Small intestine (tissue), 7 donors: Measurements from ENCODE around the gene MED8. TPM values are rescaled to one million over a fixed set of nuclear protein-coding genes. Genes with fewer than 3 reads are reported as not detected.

ENCODE experiments used
- DNase-seq, 2 donors: peaks; one replicate each; pipeline versions ENCODE4 v3.0.0 to v3.0.0-alpha.2; 2013
- FAIRE-seq: peaks from 2 replicates; lab custom pipeline; 2012; peaks lifted over from hg19 to GRCh38; lab: Jason Lieb, UNC
- H3K27ac ChIP-seq, 3 donors: one replicate each; pipeline ENCODE4 v1.5.1; 2013; ENCODE audit warnings: low read length in 2 of 3, mild to moderate bottlenecking in 2 of 3, control low read depth in 1 of 3, inconsistent platforms in 1 of 3, low read depth in 1 of 3, moderate library complexity in 1 of 3
- H3K27me3 ChIP-seq, 3 donors: one replicate each; pipeline ENCODE4 v1.6.1; 2013; ENCODE audit warnings: low read length in 3 of 3, inconsistent platforms in 1 of 3; ENCODE audit not compliant: control insufficient read depth in 3 of 3, insufficient read depth in 3 of 3
- H3K36me3 ChIP-seq, 3 donors: one replicate each; pipeline ENCODE4 v1.6.1; 2013; ENCODE audit warnings: low read length in 3 of 3, inconsistent platforms in 1 of 3, low read depth in 1 of 3, mild to moderate bottlenecking in 1 of 3, moderate library complexity in 1 of 3; ENCODE audit not compliant: control insufficient read depth in 3 of 3, insufficient read depth in 2 of 3
- H3K4me1 ChIP-seq, 3 donors: one replicate each; pipeline ENCODE4 v1.6.1; 2013; ENCODE audit warnings: low read length in 2 of 3, inconsistent platforms in 1 of 3, low read depth in 1 of 3, mild to moderate bottlenecking in 1 of 3, moderate library complexity in 1 of 3; ENCODE audit not compliant: control insufficient read depth in 3 of 3, insufficient read depth in 2 of 3
- H3K4me3 ChIP-seq, 3 donors: one replicate each; pipeline ENCODE4 v1.5.1; 2013; ENCODE audit warnings: low read length in 3 of 3, control low read depth in 1 of 3, inconsistent platforms in 1 of 3, low read depth in 1 of 3, mild to moderate bottlenecking in 1 of 3, moderate library complexity in 1 of 3
- H3K9me3 ChIP-seq, 2 donors: one replicate each; pipeline ENCODE4 v1.6.1; 2013; ENCODE audit warnings: low read depth in 1 of 2, low read length in 1 of 2; ENCODE audit not compliant: control insufficient read depth in 2 of 2, insufficient read depth in 1 of 2
- WGBS, 3 donors: extraction: QIAGEN DNeasy Blood & Tissue Kit; methylation state at CpG; one replicate each; pipeline ENCODE4 v1.1.7; 2013; 5-methylcytosine and 5-hydroxymethylcytosine counted together
- polyA plus RNA-seq, 4 donors: library from polyadenylated mRNA; stranded (reverse) in 3 of 4; unstranded in 1 of 4; fragments of 200-250 nt in 3 of 4; fragments of 120-200 nt in 1 of 4; gene quantifications; one replicate each; pipeline versions ENCODE4 v1.2.1 to v1.2.3, GENCODE V29; 2013
- donor health status: healthy with polysubstance abuse.
- donor health status: control.
- donor health status: control.
- donor health status: Bipolar disorder and iron deficiency.
- donor health status: healthy.

MED8 gene
- polyA plus RNA-seq, 4 donors = 36.5 to 40.3 (median 37.7) TPM

DNA sequence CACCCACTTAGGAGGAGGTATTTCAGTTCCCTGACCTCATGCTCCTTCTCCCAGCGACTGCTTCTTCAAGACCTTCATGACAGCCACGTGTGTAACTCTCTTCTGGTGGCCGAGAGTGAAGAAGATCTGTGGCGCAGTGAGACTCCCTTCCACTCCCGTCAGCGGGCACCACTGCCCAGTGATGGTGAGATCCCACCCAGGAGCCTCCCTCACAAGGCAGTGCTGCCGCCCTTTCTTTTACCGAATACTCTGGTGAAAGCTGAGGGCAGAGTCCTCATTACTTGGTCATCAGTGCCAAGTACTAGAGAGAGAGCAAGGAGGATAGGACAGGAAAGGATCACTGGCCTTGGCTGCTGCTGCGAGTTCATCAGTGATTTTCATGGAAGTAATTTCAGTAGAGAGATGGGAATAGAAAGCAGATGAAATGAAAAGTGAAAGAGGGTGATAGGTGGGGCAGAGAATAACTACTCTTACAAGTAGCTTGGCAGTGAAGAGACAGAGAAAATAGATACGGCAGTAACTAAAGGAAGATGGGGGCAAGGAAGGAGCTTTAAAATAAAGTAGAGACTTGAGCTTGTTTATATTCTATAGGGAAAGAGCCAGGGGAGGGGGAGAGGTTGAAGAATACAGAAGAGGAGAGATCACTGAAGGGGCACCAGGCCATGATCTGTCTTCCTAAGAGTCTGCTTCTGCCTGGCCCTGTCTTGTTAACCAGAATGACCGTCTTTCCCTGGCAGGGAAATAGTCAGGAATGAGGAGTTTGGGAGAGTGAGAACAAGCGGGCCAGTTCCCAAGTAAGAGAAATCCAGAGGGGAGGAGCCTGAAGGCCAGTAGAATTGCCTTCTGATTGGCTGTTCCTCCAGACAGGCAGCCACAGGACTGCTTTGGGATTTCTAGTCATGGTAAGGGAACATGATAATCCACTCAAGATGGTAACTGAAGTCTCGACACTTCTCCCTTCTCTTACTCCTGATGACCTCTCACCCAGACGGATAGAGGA, 45.8 kb upstream of the MED8 start:
- no peak for DNase-seq
- H3K4me3 ChIP-seq = no peak overlapping the region
- H3K27ac ChIP-seq = peak overlapping the region in 2 of 3 donors; percentile 5 to 21
- H3K4me1 ChIP-seq = no peaks in the 10 kb centered on the region
- no peaks in the 10 kb centered on the region for H3K9me3 ChIP-seq
- FAIRE-seq = no peak
- no peaks in the 10 kb centered on the region for H3K27me3 ChIP-seq
- H3K36me3 ChIP-seq = peaks cover 12 to 89% (median 31%) of the 10 kb centered on the region in 3 donors
- WGBS, 3 donors = 71 to 75% (median 74%) methylated on average over 14 of the region's 14 CpGs

DNA sequence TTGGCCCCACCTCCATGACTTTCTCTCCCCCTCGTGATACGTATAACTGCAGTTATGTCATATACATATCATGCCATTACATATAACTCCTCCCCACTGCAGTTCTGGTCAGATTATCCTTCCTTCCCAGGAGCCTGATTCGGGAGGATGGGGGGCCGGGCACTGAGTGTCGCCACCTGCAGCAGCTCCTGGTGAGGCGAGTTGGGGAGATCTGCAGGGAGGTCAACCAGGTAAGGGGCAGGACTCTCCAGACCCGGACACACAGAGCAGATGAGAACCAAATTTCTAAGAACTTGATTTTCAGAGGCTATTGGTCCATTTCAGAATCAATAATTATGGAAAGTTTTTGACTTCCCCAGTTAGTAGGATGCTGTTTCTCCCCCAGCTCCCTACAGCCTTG, 44.7 kb upstream of the MED8 start:
- DNase-seq (no peak), FAIRE-seq (no peak)
- 92 to 95% (median 95%) methylated on average over 7 of the region's 7 CpGs for WGBS, 3 donors

GRCh38 chr1:43432907-43433306, 43.3 kb upstream of the MED8 start:
- Histone ChIP-seq H3K36me3 (peaks cover 18 to 89% (median 33%) of the 10 kb centered on the region in 3 donors), H3K27me3 (no peaks in the 10 kb centered on the region), H3K27ac (no peak overlapping the region), H3K9me3 (no peaks in the 10 kb centered on the region), H3K4me1 (no peaks in the 10 kb centered on the region), H3K4me3 (no peak overlapping the region)
- WGBS, 3 donors = 92 to 97% (median 97%) methylated on average over 5 of the region's 5 CpGs
- no peak for FAIRE-seq
- DNase-seq = no peak

More for the DNA sequence above, 44.7 kb upstream of the MED8 start:
- Histone ChIP-seq H3K9me3 (no peaks in the 10 kb centered on the region), H3K4me1 (no peaks in the 10 kb centered on the region), H3K27ac (no peak overlapping the region), H3K36me3 (peaks cover 16 to 89% (median 29%) of the 10 kb centered on the region in 3 donors), H3K27me3 (no peaks in the 10 kb centered on the region), H3K4me3 (no peak overlapping the region)

GRCh38 chr1:43432171-43432860, 42.7 kb upstream of the MED8 start:
- no peak for FAIRE-seq
- Histone ChIP-seq H3K4me1 (no peaks in the 10 kb centered on the region), H3K9me3 (no peaks in the 10 kb centered on the region), H3K36me3 (peaks cover 21 to 89% (median 34%) of the 10 kb centered on the region in 3 donors), H3K4me3 (no peak overlapping the region), H3K27me3 (no peaks in the 10 kb centered on the region), H3K27ac (no peak overlapping the region)
- no peak for DNase-seq
- WGBS, 3 donors = 90 to 99% (median 95%) methylated on average over 8 to 9 of the region's 9 CpGs

DNA sequence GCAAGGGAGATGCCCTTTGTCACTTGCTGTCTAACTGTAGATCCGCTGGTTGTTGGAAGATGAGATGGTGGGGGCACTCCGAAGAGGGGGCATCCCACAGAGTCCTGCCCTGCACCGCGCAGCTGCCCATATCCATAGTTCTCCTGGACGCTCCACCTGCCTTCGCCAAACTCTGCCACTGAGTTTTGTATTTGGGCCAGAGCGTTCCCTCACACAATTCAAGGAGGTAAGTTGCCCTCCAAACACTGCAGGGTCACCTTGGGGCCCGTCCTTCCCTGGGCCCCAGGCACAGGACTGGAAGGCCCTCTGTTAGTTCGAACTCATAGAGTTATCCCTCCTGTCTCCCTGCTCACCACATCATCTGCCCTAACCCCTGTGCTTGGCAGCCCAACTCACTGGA, 42.1 kb upstream of the MED8 start:
- 95 to 97% (median 96%) methylated on average over 9 of the region's 9 CpGs for WGBS, 3 donors
- H3K4me3 ChIP-seq = no peak overlapping the region
- FAIRE-seq = no peak

DNA sequence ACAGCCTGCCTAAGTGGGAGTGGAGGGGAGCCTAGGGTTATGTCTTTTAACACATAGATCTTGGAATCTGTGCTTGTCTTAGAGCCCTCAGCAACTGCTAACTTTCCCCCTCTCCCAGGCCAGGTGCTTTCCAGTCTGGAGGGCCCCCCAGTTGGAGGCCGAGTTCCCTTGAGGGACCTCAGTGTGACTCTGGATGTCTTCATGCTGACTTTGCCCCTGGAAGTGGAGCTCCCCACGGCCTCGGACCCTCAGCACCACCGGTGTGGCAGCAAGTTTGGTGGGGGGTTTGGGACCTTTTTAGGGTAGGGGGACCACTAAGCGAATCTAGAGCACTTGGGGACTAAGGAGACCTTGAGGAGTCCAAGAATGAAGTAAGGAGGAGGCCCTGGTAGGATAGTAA, 41.2 kb upstream of the MED8 start:
- DNase-seq (no peak), FAIRE-seq (no peak)
- no peaks in the 10 kb centered on the region for H3K27me3 ChIP-seq
- H3K4me3 ChIP-seq = no peak overlapping the region
- H3K27ac ChIP-seq = no peak overlapping the region
- H3K4me1 ChIP-seq = no peaks in the 10 kb centered on the region
- 90 to 96% (median 92%) methylated on average over 5 of the region's 5 CpGs for WGBS, 3 donors
- peaks cover 29 to 95% (median 42%) of the 10 kb centered on the region in 3 donors for H3K36me3 ChIP-seq
- H3K9me3 ChIP-seq = no peaks in the 10 kb centered on the region

More for the DNA sequence above, 42.1 kb upstream of the MED8 start:
- Histone ChIP-seq H3K9me3 (no peaks in the 10 kb centered on the region), H3K27me3 (no peaks in the 10 kb centered on the region), H3K27ac (no peak overlapping the region), H3K36me3 (peaks cover 24 to 89% (median 35%) of the 10 kb centered on the region in 3 donors), H3K4me1 (no peaks in the 10 kb centered on the region)
- no peak for DNase-seq

GRCh38 chr1:43427941-43428340, 38.3 kb upstream of the MED8 start:
- peaks cover 0 to 5% of the 10 kb centered on the region in 2 donors for H3K9me3 ChIP-seq
- H3K4me3 ChIP-seq = no peak overlapping the region
- H3K27me3 ChIP-seq = no peaks in the 10 kb centered on the region
- H3K27ac ChIP-seq = no peak overlapping the region
- WGBS, 3 donors = 92 to 94% (median 94%) methylated on average over 9 of the region's 9 CpGs
- DNase-seq (no peak), FAIRE-seq (no peak)
- no peaks in the 10 kb centered on the region for H3K4me1 ChIP-seq
- peaks cover 26 to 99% (median 49%) of the 10 kb centered on the region in 3 donors for H3K36me3 ChIP-seq

- Histone ChIP-seq H3K36me3 (peaks cover 28 to 99% (median 51%) of the 10 kb centered on the region in 3 donors), H3K4me3 (no peak overlapping the region), H3K4me1 (no peaks in the 10 kb centered on the region), H3K27ac (no peak overlapping the region), H3K27me3 (no peaks in the 10 kb centered on the region), H3K9me3 (peaks cover 0 to 5% of the 10 kb centered on the region in 2 donors)
- 62 to 84% (median 74%) methylated on average over 14 of the region's 14 CpGs for WGBS, 3 donors
- FAIRE-seq = no peak
- peak in 1 of 2 donors; percentile 61 for DNase-seq
Observed at GRCh38 chr1:43427524-43427923, 37.9 kb upstream of the MED8 start.
